ENCODE measurements around the gene PGA3. TPM values are rescaled to one million over a fixed set of nuclear protein-coding genes. Genes with fewer than 3 reads are reported as not detected.
"Not testable (repeated sequence)": the region's sequence is repeated elsewhere in the genome, so short reads cannot be mapped to it uniquely, and the experiment has no call there.

PGA3 gene
- total RNA-seq, 2 experiments from 2014 or later = not detected

DNA sequence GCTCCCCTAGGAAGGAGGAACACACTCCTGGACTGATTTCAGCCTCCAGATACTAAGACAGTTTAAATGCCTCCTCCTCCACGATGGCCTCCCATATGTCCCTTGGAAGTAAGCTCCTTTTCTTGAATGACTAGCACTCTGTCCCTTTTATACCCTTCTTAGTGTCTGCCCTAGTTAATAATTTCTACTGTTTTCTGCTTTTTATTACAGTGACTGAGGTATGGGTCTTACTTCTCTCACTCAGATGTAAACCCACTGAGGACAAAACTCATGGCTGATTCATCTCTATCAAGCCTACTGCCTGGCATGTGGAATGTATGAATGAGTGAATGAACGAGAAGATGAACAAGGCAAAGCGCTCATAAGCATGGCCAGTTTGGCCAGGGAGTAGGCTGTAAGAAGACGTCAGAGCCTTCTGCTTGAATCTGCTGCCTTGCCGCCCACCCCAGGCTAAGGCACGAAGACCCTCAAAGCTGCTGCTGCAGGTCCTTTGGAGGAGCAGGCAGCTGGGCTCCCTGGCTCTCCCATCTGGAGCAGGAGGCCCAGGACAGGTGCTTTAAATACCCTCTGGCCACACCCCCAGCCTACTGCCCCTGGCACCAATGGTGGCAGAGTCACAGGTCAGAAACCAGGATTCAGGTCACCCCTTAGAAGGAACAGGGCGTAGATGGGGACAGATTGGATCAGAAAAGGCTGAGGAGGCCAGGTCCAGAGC lies 8.2 kb upstream of the PGA3 start:
- no peak overlapping the region for H3K4me3 Mint-ChIP-seq
- ChIA-PET CTCF (interaction anchor here (0.7 to 1.7 kb wide), 3 partner anchors 8 to 225 kb away, joined by 3 to 5 read pairs (median 4); no protein-coding TSS in a partner anchor), POLR2A (no interaction called here)
- no peaks in the 10 kb centered on the region for H3K36me3 Mint-ChIP-seq
- intact Hi-C loops (cut with micrococcal nuclease) = no loop called here
- no peak overlapping the region for H3K27ac Mint-ChIP-seq
- H3K9me3 Mint-ChIP-seq = peaks cover 6% of the 10 kb centered on the region
- H3K27me3 Mint-ChIP-seq = peaks cover 8% of the 10 kb centered on the region
- H3K4me1 Mint-ChIP-seq (ENCODE audit: low read depth) = no peaks in the 10 kb centered on the region
- no peak for DNase-seq

DNA sequence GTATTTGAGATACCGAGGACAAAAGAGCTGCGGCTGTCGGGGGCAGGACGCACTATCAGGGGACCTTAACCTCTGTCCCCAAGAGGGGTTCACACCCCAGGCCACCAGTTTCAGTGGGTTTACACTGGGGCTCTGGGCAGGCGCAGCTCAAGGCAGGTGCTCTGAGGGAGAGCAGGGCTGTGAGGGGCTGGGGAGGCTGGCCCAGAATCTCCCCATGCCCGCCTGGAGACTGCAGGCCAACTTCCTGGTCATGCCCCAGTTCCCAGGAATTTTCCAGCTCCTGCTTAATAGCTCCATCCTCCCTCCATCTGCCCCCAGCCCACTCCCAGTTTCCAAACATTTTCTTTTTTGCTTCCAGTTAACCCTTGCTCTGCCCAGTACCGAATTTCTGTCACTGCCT lies 7.6 kb upstream of the PGA3 start:
- CTCF ChIA-PET = interaction anchor here (0.7 to 1.7 kb wide), 3 partner anchors 9 to 226 kb away, joined by 3 to 5 read pairs (median 4); no protein-coding TSS in a partner anchor
- intact Hi-C loops (cut with micrococcal nuclease) = no loop called here

DNA sequence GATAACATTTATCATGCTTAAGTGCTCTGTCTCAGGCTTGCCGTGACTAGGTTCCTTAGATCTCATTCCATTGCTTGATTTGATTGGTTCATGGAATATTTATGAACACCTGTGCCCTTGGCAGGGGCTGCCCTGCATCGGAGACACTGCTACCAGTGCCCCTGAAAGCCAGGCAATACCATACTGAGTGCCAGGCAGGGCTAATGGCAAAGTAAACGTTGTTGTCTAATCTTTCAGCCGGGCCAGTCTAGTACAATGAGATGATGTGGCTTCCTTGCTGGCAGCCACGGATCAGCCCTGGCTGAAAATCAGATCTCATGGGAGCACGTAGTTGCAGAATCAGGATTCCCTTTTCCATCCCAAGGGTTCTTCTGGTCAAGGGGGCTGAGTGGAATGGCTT lies 5.0 kb upstream of the PGA3 start:
- Mint-ChIP-seq H3K4me3 (no peak overlapping the region), H3K4me1 (ENCODE audit: low read depth) (no peaks in the 10 kb centered on the region), H3K27me3 (peaks cover 18% of the 10 kb centered on the region), H3K36me3 (no peaks in the 10 kb centered on the region), H3K9me3 (peaks cover 6% of the 10 kb centered on the region), H3K27ac (no peak overlapping the region)
- DNase-seq = no peak
- POLR2A ChIA-PET = no interaction called here
- CTCF ChIA-PET = no interaction called here
- intact Hi-C loops (cut with micrococcal nuclease) = no loop called here

More for the DNA sequence above, 7.6 kb upstream of the PGA3 start:
- no peaks in the 10 kb centered on the region for H3K4me1 Mint-ChIP-seq (ENCODE audit: low read depth)
- H3K27me3 Mint-ChIP-seq = peaks cover 8% of the 10 kb centered on the region
- H3K36me3 Mint-ChIP-seq = no peaks in the 10 kb centered on the region
- DNase-seq = no peak
- H3K27ac Mint-ChIP-seq = no peak overlapping the region
- no peak overlapping the region for H3K4me3 Mint-ChIP-seq
- POLR2A ChIA-PET = no interaction called here
- peaks cover 6% of the 10 kb centered on the region for H3K9me3 Mint-ChIP-seq

- no peak for DNase-seq
- H3K27ac Mint-ChIP-seq = no peak overlapping the region
- H3K9me3 Mint-ChIP-seq = peaks cover 6% of the 10 kb centered on the region
- H3K4me3 Mint-ChIP-seq = no peak overlapping the region
- no peaks in the 10 kb centered on the region for H3K4me1 Mint-ChIP-seq (ENCODE audit: low read depth)
- H3K27me3 Mint-ChIP-seq = peaks cover 16% of the 10 kb centered on the region
- H3K36me3 Mint-ChIP-seq = no peaks in the 10 kb centered on the region
- intact Hi-C loops (cut with micrococcal nuclease) = no loop called here
- ChIA-PET CTCF (no interaction called here), POLR2A (no interaction called here)
Observed at GRCh38 chr11:61198948-61199523, 4.3 kb upstream of the PGA3 start.

GRCh38 chr11:61201476-61201875 lies 1.8 kb upstream of the PGA3 start:
- CTCF ChIA-PET = interaction anchor here (0.8 kb wide), 1 partner anchor 371 kb away, joined by 3 read pairs; no protein-coding TSS in a partner anchor
- H3K4me3 Mint-ChIP-seq = no peak overlapping the region
- H3K4me1 Mint-ChIP-seq (ENCODE audit: low read depth) = no peaks in the 10 kb centered on the region
- peaks cover 6% of the 10 kb centered on the region for H3K9me3 Mint-ChIP-seq
- POLR2A ChIA-PET = no interaction called here
- peaks cover 14% of the 10 kb centered on the region for H3K27me3 Mint-ChIP-seq
- no peak overlapping the region for H3K27ac Mint-ChIP-seq
- DNase-seq = no peak
- no peaks in the 10 kb centered on the region for H3K36me3 Mint-ChIP-seq
- intact Hi-C loops (cut with micrococcal nuclease) = no loop called here

- H3K4me1 Mint-ChIP-seq (ENCODE audit: low read depth); H3K9me3 Mint-ChIP-seq; DNase-seq; intact Hi-C loops (cut with micrococcal nuclease); H3K36me3 Mint-ChIP-seq; H3K27ac Mint-ChIP-seq; POLR2A ChIA-PET; CTCF ChIA-PET; H3K4me3 Mint-ChIP-seq: not testable (repeated sequence)
- H3K27me3 Mint-ChIP-seq = peaks cover 14% of the 10 kb centered on the region
Observed at GRCh38 chr11:61203873-61204272, 558 bp downstream of the PGA3 start.

- intact Hi-C loops (cut with micrococcal nuclease); H3K27ac Mint-ChIP-seq; CTCF ChIA-PET; DNase-seq; POLR2A ChIA-PET; H3K36me3 Mint-ChIP-seq; H3K9me3 Mint-ChIP-seq; H3K4me3 Mint-ChIP-seq; H3K4me1 Mint-ChIP-seq (ENCODE audit: low read depth): not testable (repeated sequence)
- peaks cover 14% of the 10 kb centered on the region for H3K27me3 Mint-ChIP-seq
Observed at GRCh38 chr11:61204502-61205059, 1.3 kb downstream of the PGA3 start.

- H3K27ac Mint-ChIP-seq; CTCF ChIA-PET; H3K27me3 Mint-ChIP-seq; DNase-seq; H3K36me3 Mint-ChIP-seq; H3K4me1 Mint-ChIP-seq (ENCODE audit: low read depth); POLR2A ChIA-PET; H3K9me3 Mint-ChIP-seq; H3K4me3 Mint-ChIP-seq; intact Hi-C loops (cut with micrococcal nuclease): not testable (repeated sequence)
Observed at GRCh38 chr11:61207636-61208310, 4.5 kb downstream of the PGA3 start.

DNA sequence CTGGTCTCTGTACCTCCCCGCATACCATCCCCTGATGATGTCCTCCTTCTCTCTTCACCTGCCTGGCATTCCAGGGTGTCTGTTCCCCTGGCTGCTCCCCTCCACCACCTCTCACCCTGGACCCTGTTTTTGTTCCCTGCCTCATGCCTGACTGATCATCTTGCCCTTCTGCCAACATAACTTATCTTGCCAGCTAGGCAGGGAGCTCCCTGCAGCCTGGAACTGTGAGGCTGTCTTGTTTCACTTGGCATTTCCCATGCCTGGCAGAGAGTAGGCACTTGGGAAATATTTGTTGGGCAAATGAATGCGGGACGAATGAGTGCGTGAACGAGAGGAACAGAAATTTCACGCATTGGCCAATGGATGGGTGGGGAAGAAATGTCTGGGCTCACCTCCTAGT lies 7.3 kb downstream of the PGA3 start:
- CTCF ChIA-PET; H3K27me3 Mint-ChIP-seq; H3K9me3 Mint-ChIP-seq; H3K36me3 Mint-ChIP-seq; H3K27ac Mint-ChIP-seq; H3K4me1 Mint-ChIP-seq (ENCODE audit: low read depth); DNase-seq; intact Hi-C loops (cut with micrococcal nuclease); H3K4me3 Mint-ChIP-seq; POLR2A ChIA-PET: not testable (repeated sequence)

DNA sequence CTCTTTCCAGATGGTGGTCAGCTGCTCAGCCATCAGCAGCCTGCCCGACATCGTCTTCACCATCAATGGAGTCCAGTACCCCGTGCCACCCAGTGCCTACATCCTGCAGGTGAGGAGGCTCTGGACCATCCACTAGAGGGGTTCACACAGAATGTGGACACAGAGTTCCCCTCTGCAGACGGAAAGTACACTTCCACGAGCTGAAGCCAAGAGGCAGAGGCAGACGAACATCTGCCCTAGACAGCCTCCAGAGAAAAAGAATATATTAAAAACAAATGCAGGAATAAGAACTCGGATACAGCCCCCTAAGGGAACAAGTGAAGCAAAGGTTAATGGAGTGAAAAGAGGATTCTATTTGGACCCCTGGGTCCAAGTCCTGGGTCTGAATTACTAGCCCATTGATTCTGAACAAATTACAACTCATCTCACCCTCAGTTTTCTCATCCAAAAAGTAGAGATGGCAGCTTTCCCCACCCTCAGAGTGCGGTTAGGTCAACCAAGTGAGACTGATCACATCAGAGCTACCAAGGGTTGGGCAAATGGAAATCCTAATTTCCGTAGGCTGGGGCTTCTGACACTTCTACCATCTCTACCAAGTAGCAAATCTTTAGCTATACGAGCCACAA lies 8.1 kb downstream of the PGA3 start:
- H3K27ac Mint-ChIP-seq; H3K36me3 Mint-ChIP-seq; intact Hi-C loops (cut with micrococcal nuclease); DNase-seq; H3K9me3 Mint-ChIP-seq; H3K4me3 Mint-ChIP-seq; H3K4me1 Mint-ChIP-seq (ENCODE audit: low read depth); H3K27me3 Mint-ChIP-seq; POLR2A ChIA-PET; CTCF ChIA-PET: not testable (repeated sequence)

- H3K27me3 Mint-ChIP-seq; CTCF ChIA-PET; H3K4me3 Mint-ChIP-seq; DNase-seq; H3K27ac Mint-ChIP-seq; H3K36me3 Mint-ChIP-seq; H3K4me1 Mint-ChIP-seq (ENCODE audit: low read depth); POLR2A ChIA-PET; H3K9me3 Mint-ChIP-seq; intact Hi-C loops (cut with micrococcal nuclease): not testable (repeated sequence)
Observed at GRCh38 chr11:61212202-61212601, 8.9 kb downstream of the PGA3 start.

- H3K36me3 Mint-ChIP-seq; H3K27me3 Mint-ChIP-seq; H3K9me3 Mint-ChIP-seq; H3K4me3 Mint-ChIP-seq; H3K4me1 Mint-ChIP-seq (ENCODE audit: low read depth); POLR2A ChIA-PET; H3K27ac Mint-ChIP-seq; DNase-seq; CTCF ChIA-PET; intact Hi-C loops (cut with micrococcal nuclease): not testable (repeated sequence)
Observed at GRCh38 chr11:61213711-61214324, 10.5 kb downstream of the PGA3 start.

All from activated CD4-positive, alpha-beta memory T cell treated with anti-CD3 and anti-CD28 coated beads for 36 hours (primary cell).